SK-N-MC (cell line): Measurements from ENCODE around the gene ABL1.

Source experiments
- EZH2 ChIP-seq: fragments of 200-600 bp; sonication (generic); IDR thresholded peaks from one replicate; pipeline ENCODE4 v1.6.1; 2017; ENCODE audit warnings: antibody characterized with exemption
- POLR2AphosphoS5 ChIP-seq: IDR thresholded peaks from 2 replicates; pipeline ENCODE4 v1.6.1; 2012; ENCODE audit warnings: mild to moderate bottlenecking, low read depth, low read length, borderline replicate concordance

GRCh38 chr9:130844044-130844451, 9.0 kb downstream of the ABL1 start:
- no peak for TF ChIP-seq EZH2
- TF ChIP-seq POLR2AphosphoS5, result no peak
